DOHH2 (cell line): ENCODE measurements around the gene CAMKK1.

Experiments
- H3F3A ChIP-seq: fragments of 200-600 bp; sonication (generic), shearing (Covaris generic); 2 replicates; pipeline ENCODE4 v1.6.0; 2016; ENCODE audit warnings: antibody characterized with exemption, mild to moderate bottlenecking; ENCODE audit not compliant: control insufficient read depth, insufficient read depth
- H3K27ac ChIP-seq: fragments of 200-600 bp; sonication (generic); 2 replicates; pipeline ENCODE4 v1.5.1; 2014; ENCODE audit warnings: low read depth, mild to moderate bottlenecking, low read length, moderate library complexity
- H3K27me3 ChIP-seq: fragments of 200-600 bp; sonication (generic); 2 replicates; pipeline ENCODE4 v1.6.1; 2014; ENCODE audit warnings: mild to moderate bottlenecking, low read length, mixed read lengths; ENCODE audit not compliant: control insufficient read depth
- H3K36me3 ChIP-seq: fragments of 200-600 bp; sonication (generic); 2 replicates; pipeline ENCODE4 v1.6.1; 2014; ENCODE audit warnings: mild to moderate bottlenecking, low read length, moderate library complexity, mixed read lengths; ENCODE audit not compliant: control insufficient read depth
- H3K4me1 ChIP-seq: fragments of 200-600 bp; sonication (generic); 2 replicates; pipeline ENCODE4 v1.6.1; 2014; ENCODE audit warnings: mild to moderate bottlenecking, low read length, mixed read lengths; ENCODE audit not compliant: control insufficient read depth
- H3K4me2 ChIP-seq: fragments of 200-600 bp; sonication (generic); 2 replicates; pipeline ENCODE4 v1.6.0; 2014; ENCODE audit warnings: mild to moderate bottlenecking, low read length, moderate library complexity
- H3K4me3 ChIP-seq: fragments of 200-600 bp; sonication (generic); 2 replicates; pipeline ENCODE4 v1.5.1; 2014; ENCODE audit warnings: mild to moderate bottlenecking, low read length, mixed read lengths
- H3K79me2 ChIP-seq: fragments of 200-600 bp; sonication (generic); 2 replicates; pipeline ENCODE4 v1.6.1; 2014; ENCODE audit warnings: mild to moderate bottlenecking, low read length, mixed read lengths; ENCODE audit not compliant: control insufficient read depth
- H3K9me2 ChIP-seq: fragments of 200-600 bp; sonication (generic); replicated peaks from 2 replicates; pipeline ENCODE4 v1.6.1; 2014; ENCODE audit warnings: mild to moderate bottlenecking, low read length, mixed read lengths; ENCODE audit not compliant: control insufficient read depth
- H3K9me3 ChIP-seq: fragments of 200-600 bp; sonication (generic); 2 replicates; pipeline ENCODE4 v1.6.1; 2014; ENCODE audit warnings: antibody characterized with exemption, low read length, mixed read lengths; ENCODE audit not compliant: control insufficient read depth, insufficient read depth
- H4K20me1 ChIP-seq: fragments of 200-600 bp; sonication (generic); 2 replicates; pipeline ENCODE4 v1.6.0; 2014; ENCODE audit warnings: low read depth, mild to moderate bottlenecking, antibody characterized with exemption, low read length, moderate library complexity; ENCODE audit not compliant: control insufficient read depth, insufficient read depth
- EZH2phosphoT487 ChIP-seq: fragments of 200-600 bp; sonication (generic); IDR thresholded peaks from 2 replicates; pipeline ENCODE4 v1.6.1; 2017; ENCODE audit warnings: borderline replicate concordance, mild to moderate bottlenecking, antibody characterized with exemption, low read length, moderate library complexity, mixed read lengths
- TF ChIP-seq, protein P1 (sequence below): fragments of 200-600 bp; sonication (generic); IDR thresholded peaks from one replicate; pipeline ENCODE4 v1.5.1; 2014; ENCODE audit warnings: antibody characterized with exemption, mild to moderate bottlenecking, low read depth, low read length; ENCODE audit not compliant: poor library complexity, severe bottlenecking

Gene CAMKK1

DNA sequence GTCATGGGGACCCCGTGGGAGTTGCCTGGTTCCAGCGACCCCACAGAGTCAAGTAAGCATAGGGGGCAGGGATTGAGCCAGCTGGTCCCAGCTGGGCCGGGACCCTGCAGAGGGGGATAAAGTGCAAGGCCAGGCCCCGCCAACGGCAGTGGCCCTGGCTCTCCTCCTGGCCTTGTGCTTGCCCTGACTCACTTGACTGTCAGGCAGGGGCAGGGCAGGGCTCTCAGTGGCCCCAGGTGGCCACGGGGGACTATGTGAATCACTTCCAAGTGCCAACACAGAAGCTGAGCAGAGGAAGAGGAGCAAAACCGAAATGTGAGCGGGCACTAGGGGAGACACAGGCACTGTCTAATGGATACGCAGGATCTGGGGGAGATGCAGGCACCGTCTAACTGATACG is 25.2 kb downstream of the CAMKK1 start:
- Histone ChIP-seq H3K4me2 (no peak overlapping the region), H3K4me3 (no peak overlapping the region), H3K9me3 (no peaks in the 10 kb centered on the region), H3K79me2 (no peaks in the 10 kb centered on the region), H3K27me3 (no peaks in the 10 kb centered on the region), H3K27ac (no peak overlapping the region), H3F3A (no peaks in the 10 kb centered on the region), H3K36me3 (no peaks in the 10 kb centered on the region), H4K20me1 (no peaks in the 10 kb centered on the region), H3K4me1 (no peaks in the 10 kb centered on the region), H3K9me2 (no peaks in the 10 kb centered on the region)
- no peak for TF ChIP-seq EZH2phosphoT487

DNA sequence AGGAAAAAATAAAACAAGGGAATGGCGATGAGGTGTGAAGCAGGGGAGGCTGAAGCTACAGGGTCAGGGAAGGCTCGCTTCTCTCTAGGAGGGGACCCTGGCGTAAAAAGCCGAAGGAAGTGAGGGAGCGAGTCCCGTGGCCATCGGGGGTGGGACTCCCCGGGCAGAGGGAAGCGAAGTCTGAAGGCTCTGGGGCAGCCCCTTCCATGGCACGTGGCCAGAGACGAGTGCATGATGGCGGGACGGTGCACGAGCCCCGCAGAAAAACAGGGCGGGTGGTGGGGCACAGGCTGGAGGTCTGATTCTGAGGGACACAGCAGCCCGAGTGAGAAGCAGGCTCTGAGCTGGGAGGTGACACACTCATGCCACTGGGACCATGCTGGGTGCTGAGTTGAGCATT is 25.7 kb downstream of the CAMKK1 start:
- H3K4me3 ChIP-seq, result no peak overlapping the region
- H3K27me3 ChIP-seq, result no peaks in the 10 kb centered on the region
- no peaks in the 10 kb centered on the region for H3K9me2 ChIP-seq
- H3K4me2 ChIP-seq, result no peak overlapping the region
- H3K79me2 ChIP-seq, result no peaks in the 10 kb centered on the region
- TF ChIP-seq, protein P1, sequence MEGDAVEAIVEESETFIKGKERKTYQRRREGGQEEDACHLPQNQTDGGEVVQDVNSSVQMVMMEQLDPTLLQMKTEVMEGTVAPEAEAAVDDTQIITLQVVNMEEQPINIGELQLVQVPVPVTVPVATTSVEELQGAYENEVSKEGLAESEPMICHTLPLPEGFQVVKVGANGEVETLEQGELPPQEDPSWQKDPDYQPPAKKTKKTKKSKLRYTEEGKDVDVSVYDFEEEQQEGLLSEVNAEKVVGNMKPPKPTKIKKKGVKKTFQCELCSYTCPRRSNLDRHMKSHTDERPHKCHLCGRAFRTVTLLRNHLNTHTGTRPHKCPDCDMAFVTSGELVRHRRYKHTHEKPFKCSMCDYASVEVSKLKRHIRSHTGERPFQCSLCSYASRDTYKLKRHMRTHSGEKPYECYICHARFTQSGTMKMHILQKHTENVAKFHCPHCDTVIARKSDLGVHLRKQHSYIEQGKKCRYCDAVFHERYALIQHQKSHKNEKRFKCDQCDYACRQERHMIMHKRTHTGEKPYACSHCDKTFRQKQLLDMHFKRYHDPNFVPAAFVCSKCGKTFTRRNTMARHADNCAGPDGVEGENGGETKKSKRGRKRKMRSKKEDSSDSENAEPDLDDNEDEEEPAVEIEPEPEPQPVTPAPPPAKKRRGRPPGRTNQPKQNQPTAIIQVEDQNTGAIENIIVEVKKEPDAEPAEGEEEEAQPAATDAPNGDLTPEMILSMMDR, result no peak
- no peak for TF ChIP-seq EZH2phosphoT487
- no peaks in the 10 kb centered on the region for H3F3A ChIP-seq
- no peaks in the 10 kb centered on the region for H3K4me1 ChIP-seq
- no peaks in the 10 kb centered on the region for H3K36me3 ChIP-seq
- no peaks in the 10 kb centered on the region for H4K20me1 ChIP-seq
- H3K27ac ChIP-seq, result no peak overlapping the region
- H3K9me3 ChIP-seq, result no peaks in the 10 kb centered on the region

DNA sequence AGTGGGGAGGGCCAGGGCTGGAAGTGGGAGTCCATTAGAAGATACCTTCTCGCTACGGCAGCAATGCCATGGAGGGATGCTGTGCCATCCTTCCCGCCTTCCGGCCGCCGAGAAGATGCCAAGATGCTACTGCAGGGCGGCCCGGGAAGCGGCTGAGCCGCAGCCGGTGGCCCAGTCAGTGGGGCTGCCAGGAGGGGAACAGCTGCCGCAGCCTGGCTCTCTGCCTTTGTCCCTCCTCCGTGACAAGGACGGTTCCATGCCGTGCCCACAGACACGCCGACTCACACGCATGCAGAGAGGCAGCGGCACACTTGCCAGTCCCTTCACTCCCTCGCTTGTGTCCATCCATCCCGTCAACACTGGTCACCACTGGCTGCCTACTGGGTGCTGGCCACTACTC is 26.6 kb downstream of the CAMKK1 start:
- Histone ChIP-seq H4K20me1 (no peaks in the 10 kb centered on the region), H3K4me1 (no peaks in the 10 kb centered on the region), H3K9me2 (no peaks in the 10 kb centered on the region), H3K27ac (no peak overlapping the region), H3K9me3 (no peaks in the 10 kb centered on the region), H3K36me3 (no peaks in the 10 kb centered on the region), H3K4me2 (no peak overlapping the region), H3K27me3 (no peaks in the 10 kb centered on the region), H3K4me3 (no peak overlapping the region), H3K79me2 (no peaks in the 10 kb centered on the region), H3F3A (no peaks in the 10 kb centered on the region)
- no peak for TF ChIP-seq EZH2phosphoT487
- TF ChIP-seq, protein P1, result no peak

DNA sequence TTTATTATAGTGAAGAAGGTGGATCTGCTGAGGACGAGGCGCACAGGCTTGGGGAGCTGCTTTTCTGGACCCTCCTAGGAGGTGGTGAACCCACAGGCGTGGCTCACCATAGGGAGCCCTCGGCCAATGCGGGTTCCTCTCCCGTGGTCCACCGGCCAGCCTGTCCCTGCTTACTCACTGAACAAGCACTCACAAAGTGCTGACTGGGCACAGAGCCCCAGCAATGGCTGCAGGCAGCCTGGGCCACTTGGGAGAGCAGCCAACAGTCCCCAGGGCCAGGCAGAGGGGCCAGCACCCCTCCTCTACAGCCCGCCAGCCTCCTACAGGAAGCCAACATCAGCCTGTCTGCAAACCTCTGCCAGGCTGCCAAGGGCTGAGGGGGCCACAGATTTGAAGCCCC is 27.7 kb downstream of the CAMKK1 start:
- no peaks in the 10 kb centered on the region for H4K20me1 ChIP-seq
- no peaks in the 10 kb centered on the region for H3K79me2 ChIP-seq
- no peaks in the 10 kb centered on the region for H3K9me3 ChIP-seq
- H3K4me2 ChIP-seq, result no peak overlapping the region
- H3F3A ChIP-seq, result no peaks in the 10 kb centered on the region
- H3K4me1 ChIP-seq, result no peaks in the 10 kb centered on the region
- H3K36me3 ChIP-seq, result no peaks in the 10 kb centered on the region
- H3K27me3 ChIP-seq, result no peaks in the 10 kb centered on the region
- H3K27ac ChIP-seq, result no peak overlapping the region
- no peak overlapping the region for H3K4me3 ChIP-seq
- H3K9me2 ChIP-seq, result no peaks in the 10 kb centered on the region
- TF ChIP-seq, protein P1, result no peak
- TF ChIP-seq EZH2phosphoT487, result no peak
